Pulmonary artery endothelial cell (primary cell): ENCODE results near the gene FBXL15. TPM values are rescaled to one million over a fixed set of nuclear protein-coding genes. Genes with fewer than 3 reads are reported as not detected.

Source experiments
- DNase-seq: peaks from one replicate; pipeline ENCODE4 v3.0.0-alpha.2; 2011; ENCODE audit warnings: low read depth, low spot score
- total RNA-seq: library from RNA; depleted of rRNA; stranded (reverse); fragments of >200 nt; gene quantifications from 2 replicates; pipeline ENCODE4 v1.2.3, GENCODE V29; 2014

The FBXL15 gene
- total RNA-seq, 1 donor from 2014 or later: 7.3 TPM

DNA sequence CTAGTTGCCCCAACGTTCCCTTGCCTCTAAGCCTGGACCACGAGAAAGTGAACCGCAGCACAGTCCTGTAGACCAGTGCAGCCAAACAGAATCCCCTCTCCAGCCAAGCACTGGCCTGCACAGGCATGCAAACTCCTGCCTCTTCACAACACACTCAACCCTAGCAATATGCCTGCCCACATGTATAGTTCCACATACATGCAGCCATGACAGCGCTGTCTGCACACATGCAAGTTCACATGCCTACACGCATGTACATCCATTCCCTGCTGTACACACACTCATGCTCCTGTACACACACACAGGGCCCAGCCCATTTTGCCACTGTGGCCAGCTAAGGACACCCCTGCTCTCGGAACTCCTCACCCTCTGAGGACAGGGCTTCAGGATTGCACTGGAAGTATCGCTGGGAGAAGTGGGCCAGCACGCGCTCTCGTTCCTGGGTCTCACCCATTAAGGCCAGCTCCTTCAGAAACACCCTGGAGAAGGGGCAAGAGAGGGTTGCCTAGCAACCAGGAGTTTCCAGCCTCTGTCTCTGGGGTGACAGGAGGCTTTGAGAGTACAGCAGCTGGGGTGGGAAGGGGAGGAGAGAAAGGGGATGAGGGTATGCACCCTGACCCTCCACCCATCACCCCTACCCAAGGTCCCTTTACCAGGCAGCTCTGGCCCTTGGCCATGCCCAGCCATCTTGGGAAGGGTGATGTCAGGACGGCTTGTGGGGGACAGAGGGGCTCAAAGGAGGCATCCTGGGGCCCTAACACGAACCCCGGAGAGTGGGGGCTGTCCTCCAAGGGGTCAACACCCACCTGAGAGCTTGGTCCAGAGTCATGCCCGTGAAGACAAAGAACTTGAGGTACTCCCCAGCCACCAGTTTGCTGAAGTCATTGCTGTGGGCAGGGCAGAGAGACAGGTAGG lies 9.0 kb upstream of the FBXL15 start:
- DNase-seq: no peak

DNA sequence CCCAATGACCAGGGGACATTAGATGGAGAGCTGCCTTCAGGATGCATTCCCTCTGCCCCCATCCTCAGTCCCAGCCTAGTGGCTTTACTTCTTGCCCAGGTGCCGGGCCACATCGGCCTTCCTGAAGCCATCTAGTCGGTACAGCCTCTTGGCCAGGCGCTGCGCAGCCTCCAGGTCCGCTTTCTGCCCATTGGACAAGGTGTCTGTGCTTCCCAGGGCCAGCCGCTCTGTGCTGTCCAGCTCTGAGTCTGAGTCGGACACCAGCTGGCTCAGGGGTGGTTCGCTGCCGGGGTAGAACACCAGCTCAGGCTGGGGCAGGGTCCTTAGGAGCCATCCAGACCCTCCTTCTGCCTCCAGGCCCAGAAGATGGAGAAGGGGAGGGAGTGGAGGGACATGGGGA lies 8.3 kb upstream of the FBXL15 start:
- no peak for DNase-seq

GRCh38 chr10:102413053-102413705 lies 7.5 kb upstream of the FBXL15 start:
- DNase-seq: no peak

DNA sequence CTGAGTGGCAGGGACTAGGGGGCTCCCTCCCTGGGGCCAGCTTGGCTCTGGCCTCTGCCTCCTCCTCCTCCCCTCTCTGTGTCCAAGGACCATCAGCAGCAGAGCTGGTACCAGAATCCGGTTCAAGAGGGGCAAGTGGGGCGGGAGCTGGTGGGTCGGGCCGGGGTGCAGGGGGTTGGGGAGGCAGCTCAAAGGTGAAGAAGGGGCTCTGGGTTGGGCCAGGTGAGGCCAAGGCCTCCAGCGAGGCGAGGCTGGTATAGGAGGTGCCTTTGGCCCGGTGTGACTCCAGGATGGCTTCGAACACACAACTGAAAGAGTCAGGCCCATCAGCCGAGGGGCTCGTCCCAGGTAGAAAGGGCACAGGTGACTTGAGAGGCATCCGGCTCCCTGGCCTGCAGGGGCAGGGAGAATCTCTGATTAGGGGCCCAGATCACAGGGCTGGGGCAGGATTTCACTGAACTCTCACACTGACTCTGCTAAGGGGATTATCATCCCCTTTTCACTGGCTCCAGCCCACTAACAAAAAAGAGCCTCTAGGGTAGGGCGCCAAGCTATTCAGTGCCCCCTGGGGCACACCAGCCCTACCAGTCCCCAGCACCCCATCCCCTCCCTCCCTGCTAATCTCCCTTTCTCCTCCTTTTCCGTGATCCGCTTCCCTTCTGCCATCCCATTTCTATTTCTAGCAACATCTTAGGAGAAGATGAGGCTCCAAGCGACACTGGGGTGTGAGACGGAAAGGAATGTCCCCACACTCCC lies 6.7 kb upstream of the FBXL15 start:
- no peak for DNase-seq

DNA sequence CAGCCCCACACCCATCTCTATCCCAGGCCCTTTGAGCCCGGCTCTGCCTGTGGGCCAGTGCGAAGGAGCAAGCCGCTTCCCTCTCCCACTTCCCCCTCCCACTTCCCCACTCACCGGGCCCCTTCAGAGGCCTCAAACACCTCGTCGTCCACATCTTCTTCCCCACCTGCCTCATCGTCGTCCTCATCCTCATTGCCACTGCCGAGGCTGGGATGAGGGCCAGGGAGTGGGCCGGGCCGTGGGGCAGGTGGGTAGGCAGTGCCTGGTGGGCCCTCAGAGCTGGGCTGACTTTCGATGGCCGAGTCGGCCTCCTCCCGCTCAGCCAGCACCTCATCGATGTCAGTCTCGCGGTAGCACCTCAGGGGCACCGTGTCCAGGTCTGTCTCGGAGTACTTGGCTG lies 5.9 kb upstream of the FBXL15 start:
- no peak for DNase-seq

GRCh38 chr10:102416283-102416682 lies 4.4 kb upstream of the FBXL15 start:
- no peak for DNase-seq

- DNase-seq: no peak
Observed at GRCh38 chr10:102416695-102417094, 3.9 kb upstream of the FBXL15 start.

GRCh38 chr10:102418622-102419268 lies 1.9 kb upstream of the FBXL15 start, which contains the start of gene PSD:
Gene PSD (minus strand): TSS chr10:102418785. CDS start chr10:102417038, 1,747 bp downstream.
- no peak for DNase-seq

GRCh38 chr10:102419269-102420180 lies 1.1 kb upstream of the FBXL15 start:
- DNase-seq: no peak

DNA sequence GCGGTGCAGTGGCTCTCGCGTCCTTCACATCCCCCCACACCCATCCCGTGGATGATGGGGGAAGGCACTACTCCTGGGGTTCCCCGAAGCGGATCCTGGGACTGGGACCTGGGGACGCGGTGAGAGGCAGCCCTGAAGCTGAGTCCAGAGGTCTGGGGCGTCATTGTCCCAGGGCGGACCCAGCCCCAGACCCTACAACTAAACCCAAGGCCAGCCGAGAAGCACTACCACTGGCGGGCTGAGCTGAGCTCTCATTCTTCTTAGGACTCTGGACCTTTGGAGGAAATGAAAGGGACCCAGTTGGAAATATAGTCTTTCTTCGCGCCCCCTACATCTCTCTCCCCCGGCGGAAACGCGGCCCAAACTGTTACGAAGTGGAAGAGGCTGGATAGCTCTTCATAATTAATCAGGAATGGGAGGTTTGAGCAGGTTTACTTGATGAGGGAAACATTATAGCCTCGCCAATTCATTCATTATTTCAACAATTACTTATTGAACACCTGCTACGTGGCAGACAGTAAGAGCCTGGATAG lies 389 bp upstream of the FBXL15 start:
- DNase-seq: no peak

GRCh38 chr10:102421507-102421756 lies 796 bp downstream of the FBXL15 start:
- DNase-seq: no peak

- no peak for DNase-seq
Observed at GRCh38 chr10:102421757-102422512, 1.3 kb downstream of the FBXL15 start.

DNA sequence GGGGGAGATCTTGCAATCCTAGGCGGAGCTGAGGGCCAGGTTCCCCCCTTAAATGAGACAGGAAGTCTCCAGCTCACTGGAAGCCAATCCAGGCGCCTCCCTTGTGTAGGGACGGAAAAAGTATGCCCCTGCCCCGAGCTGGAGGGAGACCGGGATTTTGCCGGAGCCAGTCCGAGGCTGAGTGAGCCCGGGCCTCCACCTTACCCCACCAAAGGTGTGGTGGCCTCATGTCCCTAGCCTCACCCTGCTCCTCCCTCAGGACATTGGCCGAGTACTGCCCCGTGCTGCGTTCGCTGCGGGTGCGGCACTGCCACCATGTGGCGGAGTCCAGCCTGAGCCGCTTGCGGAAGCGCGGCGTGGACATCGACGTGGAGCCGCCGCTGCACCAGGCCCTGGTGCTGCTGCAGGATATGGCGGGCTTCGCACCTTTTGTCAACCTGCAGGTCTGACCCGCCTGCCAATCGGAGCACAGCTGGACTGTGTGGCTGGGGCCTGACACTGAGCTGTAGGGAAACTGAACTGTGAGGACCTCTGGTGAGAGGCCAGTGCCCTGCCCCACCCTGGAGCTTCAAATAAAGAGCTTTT lies 2.0 kb downstream of the FBXL15 start:
- no peak for DNase-seq

GRCh38 chr10:102423372-102423968 lies 2.8 kb downstream of the FBXL15 start:
- DNase-seq: no peak

- no peak for DNase-seq
Observed at GRCh38 chr10:102424145-102424544, 3.5 kb downstream of the FBXL15 start.

DNA sequence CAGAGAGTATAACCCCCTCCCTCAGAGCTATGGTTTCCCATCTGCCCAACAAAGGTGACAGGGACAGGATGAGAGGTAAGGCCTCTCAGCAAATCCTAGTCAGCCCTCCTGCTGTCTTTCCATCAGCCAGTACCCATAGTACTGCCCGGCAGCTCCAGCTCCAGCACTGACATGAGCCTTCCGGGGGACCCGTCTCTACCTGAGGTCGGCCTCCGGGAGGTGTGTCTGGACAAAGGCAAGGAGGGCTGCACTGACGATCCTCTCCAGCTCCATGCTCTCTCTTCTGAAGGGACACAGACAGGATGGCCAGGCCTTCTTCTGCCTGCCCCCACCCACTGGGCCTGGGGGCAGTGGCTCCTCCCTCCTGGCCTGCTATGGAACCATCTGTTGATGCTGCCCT lies 4.3 kb downstream of the FBXL15 start:
- DNase-seq: no peak

GRCh38 chr10:102425444-102425843 lies 4.8 kb downstream of the FBXL15 start:
- no peak for DNase-seq

- DNase-seq: no peak
Observed at GRCh38 chr10:102426803-102427287, 6.2 kb downstream of the FBXL15 start.

- no peak for DNase-seq
Observed at GRCh38 chr10:102429468-102429867, 8.8 kb downstream of the FBXL15 start.
